GM18909 (cell line): ENCODE data around the gene LMX1B.
"Not testable (repeated sequence)": the region's sequence is repeated elsewhere in the genome, so short reads cannot be mapped to it uniquely, and the experiment has no call there.

Experiments
- ATAC-seq: cut with Tn5 transposase; IDR thresholded peaks from one replicate; pipeline ENCODE4 v1.9.1; 2021; ENCODE audit warnings: mild to moderate bottlenecking; ENCODE audit not compliant: unreplicated experiment, poor library complexity

The LMX1B gene

GRCh38 chr9:126730592-126730991 lies 116.9 kb downstream of the LMX1B start:
- not testable (repeated sequence) for ATAC-seq

GRCh38 chr9:126733005-126733404 lies 119.3 kb downstream of the LMX1B start:
- ATAC-seq, result no peak

- ATAC-seq, result no peak
Observed at GRCh38 chr9:126734877-126735276, 121.1 kb downstream of the LMX1B start.

- ATAC-seq, result no peak
Observed at GRCh38 chr9:126735482-126735881, 121.8 kb downstream of the LMX1B start.

- ATAC-seq, result no peak
Observed at GRCh38 chr9:126738553-126738952, 124.8 kb downstream of the LMX1B start.

GRCh38 chr9:126743041-126743440 lies 129.3 kb downstream of the LMX1B start:
- no peak for ATAC-seq

- ATAC-seq, result no peak
Observed at GRCh38 chr9:126745574-126746411, 132.1 kb downstream of the LMX1B start.
